Caco-2 (cell line): Measurements from ENCODE around the gene PPP2R2D. TPM values are rescaled to one million over a fixed set of nuclear protein-coding genes. Genes with fewer than 3 reads are reported as not detected.

Experiments used
- BruUV-seq: library from RNA; stranded (reverse); fragments of 400-500 nt; replicated peaks from 2 replicates; lab custom pipeline; 2021; lab: Mats Ljungman, UMichigan
- CTCF ChIA-PET: fragments of 300-600 bp; sonication (Branson Sonifier 250); formaldehyde crosslinking; loops from one replicate; lab custom pipeline; 2022; ENCODE audit warnings: antibody characterized with exemption; lab: Charles Lee
- POLR2A ChIA-PET: fragments of 300-600 bp; sonication (Branson Sonifier 250); formaldehyde crosslinking; loops from one replicate; lab custom pipeline; 2022; ENCODE audit warnings: antibody characterized with exemption; lab: Charles Lee
- DNase-seq, 2 experiments: peaks; one replicate each; pipeline versions ENCODE4 v3.0.0 to v3.0.0-alpha.2; 2020 to 2022
- H3K27me3 ChIP-seq: replicated peaks from 2 replicates; pipeline ENCODE4 v1.6.0; 2011; ENCODE audit warnings: low read length; ENCODE audit not compliant: control insufficient read depth, insufficient read depth
- H3K36me3 ChIP-seq: 2 replicates; pipeline ENCODE4 v1.5.1; 2011; ENCODE audit warnings: low read length; ENCODE audit not compliant: control insufficient read depth, insufficient read depth
- H3K4me1 ChIP-seq: fragments of 250-450 bp; sonication (Bioruptor Pico); 2 replicates; pipeline ENCODE4 v1.5.1; 2020; ENCODE audit warnings: mild to moderate bottlenecking
- H3K4me3 ChIP-seq: 2 replicates; pipeline ENCODE4 v1.5.1; 2011; ENCODE audit warnings: low read depth, mild to moderate bottlenecking, control low read depth, low read length
- H3K9me3 ChIP-seq: fragments of 250-450 bp; sonication (Bioruptor Pico); 2 replicates; pipeline ENCODE4 v1.5.1; 2020; ENCODE audit warnings: mild to moderate bottlenecking, moderate library complexity
- H3K27ac Mint-ChIP-seq: one replicate; pipeline ENCODE4 v1.8.0; 2022; ENCODE audit warnings: mixed read lengths; ENCODE audit not compliant: unreplicated experiment
- H3K27me3 Mint-ChIP-seq: one replicate; pipeline ENCODE4 v1.8.0; 2022; ENCODE audit warnings: mixed read lengths; ENCODE audit not compliant: insufficient read depth, unreplicated experiment
- H3K36me3 Mint-ChIP-seq: one replicate; pipeline ENCODE4 v1.8.0; 2022; ENCODE audit warnings: mild to moderate bottlenecking, mixed read lengths; ENCODE audit not compliant: insufficient read depth, unreplicated experiment
- H3K4me1 Mint-ChIP-seq: one replicate; pipeline ENCODE4 v1.8.0; 2022; ENCODE audit warnings: low read depth, mixed read lengths; ENCODE audit not compliant: unreplicated experiment
- H3K4me3 Mint-ChIP-seq: one replicate; pipeline ENCODE4 v1.8.0; 2022; ENCODE audit warnings: mild to moderate bottlenecking, moderate library complexity, mixed read lengths; ENCODE audit not compliant: unreplicated experiment
- H3K9me3 Mint-ChIP-seq: one replicate; pipeline ENCODE4 v1.8.0; 2022; ENCODE audit warnings: mixed read lengths; ENCODE audit not compliant: unreplicated experiment
- intact Hi-C: fragments of 100-400 bp; cut with micrococcal nuclease; formaldehyde crosslinking; loops from one replicate; pipeline ENCODE4 v1.10.0; 2022; ENCODE audit not compliant: unreplicated experiment
- total RNA-seq: library from RNA; stranded (reverse); gene quantifications from 2 replicates; pipeline ENCODE4 v1.2.3, GENCODE V29; 2022
- TF ChIP-seq, protein P1 (sequence below), 2 experiments: fragments of 200-600 bp in 1 of 2; IDR thresholded peaks; 1 replicate in 1 of 2; 2 replicates in 1 of 2; pipeline versions ENCODE4 v1.5.1 to v1.8.0; 2011 to 2022; ENCODE audit warnings: antibody characterized with exemption in 1 of 2, control low read depth in 1 of 2, inconsistent platforms in 1 of 2, low read depth in 1 of 2, low read length in 1 of 2, mild to moderate bottlenecking in 1 of 2, moderate library complexity in 1 of 2; ENCODE audit not compliant: insufficient read depth in 1 of 2, severe bottlenecking in 1 of 2, unreplicated experiment in 1 of 2

PPP2R2D gene
- total RNA-seq, 1 experiment from 2014 or later = 34.4 TPM

DNA sequence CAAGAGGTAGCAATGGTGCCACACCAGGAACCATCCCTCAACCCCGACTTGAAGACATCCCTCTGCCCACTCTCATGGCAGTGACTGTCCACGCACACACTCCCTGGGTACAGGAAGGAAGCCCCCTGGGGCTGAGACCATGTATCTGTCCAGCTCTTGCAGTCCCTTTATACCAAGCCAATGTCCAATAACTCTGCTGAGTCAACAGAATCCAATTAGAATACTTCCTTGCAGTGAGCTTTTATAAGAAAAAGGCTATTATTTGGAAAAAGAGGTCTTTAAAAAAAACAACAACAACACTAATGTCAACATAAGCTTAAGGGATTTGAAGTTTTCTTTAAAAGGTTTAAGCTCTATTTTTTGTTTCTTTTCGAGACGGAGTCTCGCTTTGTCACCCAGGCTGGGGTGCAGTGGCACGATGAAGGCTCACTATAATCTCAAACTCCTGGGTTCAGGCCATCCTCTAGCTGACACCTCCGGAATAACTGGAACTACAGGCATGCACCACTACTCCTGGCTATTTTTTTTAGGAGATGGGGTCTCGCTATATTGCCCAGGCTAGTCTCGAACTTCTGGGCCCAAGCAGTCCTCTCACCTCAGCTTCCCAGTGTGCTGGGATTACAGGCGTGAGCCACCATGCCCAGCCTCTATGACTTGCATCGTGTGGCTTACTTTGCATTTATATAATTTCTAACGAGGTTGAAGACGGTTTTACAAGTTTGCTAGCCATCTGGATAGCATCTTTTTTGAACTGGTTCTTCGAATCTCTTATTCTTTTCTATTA is 73.4 kb downstream of the PPP2R2D start:
- H3K27me3 ChIP-seq = no peaks in the 10 kb centered on the region
- no TSS peak for BruUV-seq
- POLR2A ChIA-PET = no interaction called here
- no peak for DNase-seq
- no peak overlapping the region for H3K4me3 Mint-ChIP-seq
- no peaks in the 10 kb centered on the region for H3K9me3 Mint-ChIP-seq
- TF ChIP-seq, protein P1, sequence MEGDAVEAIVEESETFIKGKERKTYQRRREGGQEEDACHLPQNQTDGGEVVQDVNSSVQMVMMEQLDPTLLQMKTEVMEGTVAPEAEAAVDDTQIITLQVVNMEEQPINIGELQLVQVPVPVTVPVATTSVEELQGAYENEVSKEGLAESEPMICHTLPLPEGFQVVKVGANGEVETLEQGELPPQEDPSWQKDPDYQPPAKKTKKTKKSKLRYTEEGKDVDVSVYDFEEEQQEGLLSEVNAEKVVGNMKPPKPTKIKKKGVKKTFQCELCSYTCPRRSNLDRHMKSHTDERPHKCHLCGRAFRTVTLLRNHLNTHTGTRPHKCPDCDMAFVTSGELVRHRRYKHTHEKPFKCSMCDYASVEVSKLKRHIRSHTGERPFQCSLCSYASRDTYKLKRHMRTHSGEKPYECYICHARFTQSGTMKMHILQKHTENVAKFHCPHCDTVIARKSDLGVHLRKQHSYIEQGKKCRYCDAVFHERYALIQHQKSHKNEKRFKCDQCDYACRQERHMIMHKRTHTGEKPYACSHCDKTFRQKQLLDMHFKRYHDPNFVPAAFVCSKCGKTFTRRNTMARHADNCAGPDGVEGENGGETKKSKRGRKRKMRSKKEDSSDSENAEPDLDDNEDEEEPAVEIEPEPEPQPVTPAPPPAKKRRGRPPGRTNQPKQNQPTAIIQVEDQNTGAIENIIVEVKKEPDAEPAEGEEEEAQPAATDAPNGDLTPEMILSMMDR (IDR thresholded peaks at IDR 0.05; ENCODE audit: insufficient read depth in 1 of 2, low read depth in 1 of 2, low read length in 1 of 2, severe bottlenecking in 1 of 2, unreplicated experiment in 1 of 2) = no peak
- CTCF ChIA-PET = no interaction called here
- no peak overlapping the region for H3K4me3 ChIP-seq
- H3K4me1 ChIP-seq = no peaks in the 10 kb centered on the region
- intact Hi-C loops = no loop called here
- H3K27me3 Mint-ChIP-seq = no peaks in the 10 kb centered on the region
- H3K27ac Mint-ChIP-seq = no peak overlapping the region
- H3K9me3 ChIP-seq = no peaks in the 10 kb centered on the region
- H3K36me3 Mint-ChIP-seq = peaks cover 41% of the 10 kb centered on the region
- H3K4me1 Mint-ChIP-seq = peaks cover 9% of the 10 kb centered on the region
- no peaks in the 10 kb centered on the region for H3K36me3 ChIP-seq

DNA sequence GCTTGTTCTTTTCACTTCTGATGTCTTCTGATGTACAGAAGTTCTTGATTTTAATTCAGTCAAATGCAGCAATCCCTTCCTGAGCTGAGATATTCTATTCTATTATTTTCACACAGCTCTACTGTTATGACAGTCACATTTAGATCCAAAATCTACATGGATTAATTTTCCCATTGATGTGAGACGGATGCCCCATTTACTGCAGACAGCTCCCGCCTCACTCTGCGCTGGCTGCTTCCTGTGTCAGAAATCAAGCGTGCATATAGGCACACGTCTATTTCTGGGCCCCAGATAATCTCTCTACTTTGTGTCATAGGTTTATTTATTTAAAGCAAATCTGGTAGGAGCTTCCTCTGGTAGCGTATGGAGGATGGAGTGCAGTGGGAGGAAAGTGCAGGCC is 74.2 kb downstream of the PPP2R2D start:
- H3K36me3 ChIP-seq = no peaks in the 10 kb centered on the region
- H3K27ac Mint-ChIP-seq = no peak overlapping the region
- no TSS peak for BruUV-seq
- no peaks in the 10 kb centered on the region for H3K9me3 Mint-ChIP-seq
- no peak for DNase-seq
- TF ChIP-seq, protein P1 (IDR thresholded peaks at IDR 0.05; ENCODE audit: insufficient read depth in 1 of 2, low read depth in 1 of 2, low read length in 1 of 2, severe bottlenecking in 1 of 2, unreplicated experiment in 1 of 2) = no peak
- peaks cover 9% of the 10 kb centered on the region for H3K4me1 Mint-ChIP-seq
- H3K4me3 ChIP-seq = no peak overlapping the region
- no peak overlapping the region for H3K4me3 Mint-ChIP-seq
- no peaks in the 10 kb centered on the region for H3K27me3 Mint-ChIP-seq
- peaks cover 40% of the 10 kb centered on the region for H3K36me3 Mint-ChIP-seq
- no peaks in the 10 kb centered on the region for H3K27me3 ChIP-seq
- no peaks in the 10 kb centered on the region for H3K9me3 ChIP-seq
- intact Hi-C loops = no loop called here
- ChIA-PET POLR2A (no interaction called here), CTCF (interaction anchor here (1.3 kb wide), 1 partner anchor 48 kb away, joined by 3 read pairs; no protein-coding TSS in a partner anchor)
- H3K4me1 ChIP-seq = no peaks in the 10 kb centered on the region

DNA sequence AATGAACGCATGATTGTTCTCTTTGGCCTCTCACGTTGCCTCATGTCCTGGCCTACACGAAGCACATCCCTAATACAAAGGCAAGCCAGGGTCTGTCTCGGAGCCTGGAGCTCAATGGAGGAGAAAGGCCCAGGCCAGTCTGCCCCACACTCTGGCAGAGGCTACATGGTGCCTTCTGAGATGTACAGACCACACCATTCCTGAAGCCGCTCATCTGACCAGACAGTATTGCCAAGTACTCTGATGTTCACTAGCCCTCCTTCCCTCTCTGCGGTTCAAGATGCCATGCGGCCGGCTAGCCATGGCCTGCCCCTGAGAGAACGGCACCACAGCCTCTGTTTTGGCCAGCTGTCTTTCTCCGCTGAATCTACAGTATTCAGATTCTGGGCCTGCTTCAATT is 75.0 kb downstream of the PPP2R2D start:
- intact Hi-C loops = no loop called here
- ChIA-PET POLR2A (no interaction called here), CTCF (interaction anchor here (1.3 kb wide), 1 partner anchor 47 kb away, joined by 3 read pairs; no protein-coding TSS in a partner anchor)
- Mint-ChIP-seq H3K36me3 (peaks cover 35% of the 10 kb centered on the region), H3K9me3 (no peaks in the 10 kb centered on the region), H3K4me3 (no peak overlapping the region), H3K4me1 (peaks cover 9% of the 10 kb centered on the region), H3K27me3 (no peaks in the 10 kb centered on the region), H3K27ac (no peak overlapping the region)
- no peak overlapping the region for H3K4me3 ChIP-seq
- TF ChIP-seq, protein P1 (IDR thresholded peaks at IDR 0.05; ENCODE audit: insufficient read depth in 1 of 2, low read depth in 1 of 2, low read length in 1 of 2, severe bottlenecking in 1 of 2, unreplicated experiment in 1 of 2) = no peak
- no peaks in the 10 kb centered on the region for H3K36me3 ChIP-seq
- no peaks in the 10 kb centered on the region for H3K27me3 ChIP-seq
- no peaks in the 10 kb centered on the region for H3K9me3 ChIP-seq
- H3K4me1 ChIP-seq = no peaks in the 10 kb centered on the region
- no TSS peak for BruUV-seq
- DNase-seq = no peak
